Epithelial cell of proximal tubule (primary cell): ENCODE measurements around the gene CHD5. TPM values are rescaled to one million over a fixed set of nuclear protein-coding genes. Genes with fewer than 3 reads are reported as not detected.
"Not testable (repeated sequence)": the region's sequence is repeated elsewhere in the genome, so short reads cannot be mapped to it uniquely, and the experiment has no call there.

Experiments used
- DNase-seq: peaks from one replicate; pipeline ENCODE4 v3.0.0-alpha.2; 2011; ENCODE audit warnings: low read depth
- H3K4me3 ChIP-seq: 2 replicates; pipeline ENCODE4 v1.5.1; 2011; ENCODE audit warnings: low read depth, mild to moderate bottlenecking, low read length
- CTCF ChIP-seq: conservative IDR thresholded peaks from 2 replicates; pipeline ENCODE4 v1.5.1; 2012; ENCODE audit warnings: low read depth, mild to moderate bottlenecking, low read length
- total RNA-seq: library from RNA; depleted of rRNA; stranded (reverse); fragments of >200 nt; gene quantifications from 2 replicates; pipeline ENCODE4 v1.2.3, GENCODE V29; 2015

Gene CHD5
- under 0.01 TPM in 1 of 2 replicates, not detected in the other for total RNA-seq

DNA sequence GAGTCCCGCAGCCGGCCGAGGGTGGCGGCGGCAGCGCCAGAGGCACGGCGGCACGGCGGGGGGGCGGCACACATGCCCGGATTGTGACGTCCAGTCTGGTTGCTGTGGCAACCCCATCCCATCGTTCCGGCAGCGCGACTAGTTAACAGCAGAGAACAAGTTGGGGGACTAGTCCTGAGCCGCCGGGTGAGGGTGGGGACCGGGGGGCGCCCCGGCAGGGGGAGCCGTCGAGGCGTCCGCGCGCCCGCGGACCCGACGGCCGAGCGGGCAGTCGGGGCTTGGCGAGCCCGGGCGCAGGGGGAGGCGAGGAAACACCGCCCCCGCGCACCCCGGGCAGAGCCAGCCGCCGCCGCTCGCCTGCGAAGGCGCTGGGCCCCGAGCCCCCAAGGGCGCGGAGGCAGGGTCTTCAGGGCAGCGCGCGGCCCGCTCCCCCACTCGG lies at the start of gene CHD5:
Gene CHD5, minus strand, starts transcription at position 54 of the 439 bp plus-strand sequence. CDS start 298 bp downstream, outside the sequence.
- no peak for DNase-seq
- no peak within 1 kb of the TSS for H3K4me3 ChIP-seq
- no peak for TF ChIP-seq CTCF

GRCh38 chr1:6225651-6226050 lies 45.5 kb upstream of the CHD5 start:
- H3K4me3 ChIP-seq = no peak overlapping the region
- DNase-seq = no peak
- TF ChIP-seq CTCF = no peak

GRCh38 chr1:6224718-6225117 lies 44.6 kb upstream of the CHD5 start:
- H3K4me3 ChIP-seq = no peak overlapping the region
- TF ChIP-seq CTCF = no peak
- no peak for DNase-seq

- DNase-seq = no peak
- no peak overlapping the region for H3K4me3 ChIP-seq
- TF ChIP-seq CTCF = no peak
Observed at GRCh38 chr1:6223617-6224016, 43.5 kb upstream of the CHD5 start.

- no peak for DNase-seq
- H3K4me3 ChIP-seq = no peak overlapping the region
- no peak for TF ChIP-seq CTCF
Observed at GRCh38 chr1:6222636-6223035, 42.5 kb upstream of the CHD5 start.

DNA sequence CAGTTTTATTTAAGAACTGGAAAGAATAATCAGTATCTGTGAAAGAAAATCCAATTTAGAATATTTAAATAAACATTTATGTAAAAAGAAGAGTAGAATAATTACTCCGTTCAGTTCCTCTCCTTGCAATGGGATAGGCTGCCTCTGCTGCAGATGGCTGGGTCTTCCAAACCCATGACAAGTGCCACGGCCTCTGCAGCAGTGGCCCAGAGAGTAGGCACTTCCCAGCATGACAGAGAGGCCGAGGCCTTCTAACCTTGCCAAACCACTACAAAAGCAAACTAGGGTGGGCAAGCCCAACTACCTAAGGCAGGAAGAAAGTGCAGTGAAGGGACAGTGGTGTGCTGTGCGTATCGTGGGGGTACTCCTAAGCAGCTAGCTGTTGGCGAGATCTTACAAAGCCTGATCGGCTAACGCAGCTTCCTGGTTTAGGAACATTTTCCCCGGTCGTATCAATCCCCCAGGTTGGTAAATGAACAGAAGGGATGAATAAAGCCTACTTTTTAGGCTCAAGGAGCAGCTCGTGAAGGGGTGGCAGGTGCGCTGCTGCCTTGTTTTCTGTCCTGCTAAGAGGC lies 41.2 kb upstream of the CHD5 start:
- no peak overlapping the region for H3K4me3 ChIP-seq
- no peak for DNase-seq
- no peak for TF ChIP-seq CTCF

DNA sequence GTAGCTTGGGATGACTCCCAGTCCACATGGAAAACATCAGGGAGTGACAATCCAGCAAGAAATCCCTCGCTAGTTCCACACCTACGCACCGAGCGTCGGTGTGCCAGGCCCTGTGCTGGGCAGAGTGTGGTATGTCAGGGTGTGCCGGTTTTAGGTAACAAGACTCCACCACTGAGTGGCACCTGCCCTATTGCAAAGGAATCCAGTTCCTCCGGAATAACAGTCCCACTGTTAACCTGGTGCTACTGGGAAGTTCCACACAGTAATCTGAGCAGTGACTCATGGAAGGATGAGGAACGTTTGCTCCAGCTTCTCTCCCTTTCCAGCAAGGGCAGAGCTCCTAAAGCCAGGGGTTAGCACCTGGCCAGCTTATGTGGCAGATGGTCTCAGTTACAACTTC lies 40.1 kb upstream of the CHD5 start:
- no peak for DNase-seq
- no peak overlapping the region for H3K4me3 ChIP-seq
- TF ChIP-seq CTCF = no peak

- not testable (repeated sequence) for H3K4me3 ChIP-seq, DNase-seq
Observed at GRCh38 chr1:6219641-6220040, 39.5 kb upstream of the CHD5 start.
